Uterus (tissue), 2 donors: ENCODE results near the gene BRCA2.

Experiments used
- CTCF ChIP-seq, 4 experiments: fragments of 200-600 bp in 2 of 4; fragments of 450-650 bp in 2 of 4; sonication (generic) in 2 of 4; IDR thresholded peaks; one replicate each; pipeline ENCODE4 v1.5.1; 2016 to 2019; ENCODE audit warnings: antibody characterized with exemption in 4 of 4, mild to moderate bottlenecking in 2 of 4, moderate library complexity in 1 of 4
- POLR2A ChIP-seq, 2 donors: fragments of 450-650 bp; IDR thresholded peaks; one replicate each; pipeline ENCODE4 v1.6.1; 2016; ENCODE audit warnings: antibody characterized with exemption in 2 of 2, mild to moderate bottlenecking in 1 of 2, moderate library complexity in 1 of 2

- TF ChIP-seq CTCF (IDR thresholded peaks at IDR 0.05), result no peak
- no peak for TF ChIP-seq POLR2A (IDR thresholded peaks at IDR 0.05)
Observed at GRCh38 chr13:32409001-32409313, 93.6 kb downstream of the BRCA2 start.
